ENCODE measurements around the gene ZNHIT2.

ZNHIT2 gene

DNA sequence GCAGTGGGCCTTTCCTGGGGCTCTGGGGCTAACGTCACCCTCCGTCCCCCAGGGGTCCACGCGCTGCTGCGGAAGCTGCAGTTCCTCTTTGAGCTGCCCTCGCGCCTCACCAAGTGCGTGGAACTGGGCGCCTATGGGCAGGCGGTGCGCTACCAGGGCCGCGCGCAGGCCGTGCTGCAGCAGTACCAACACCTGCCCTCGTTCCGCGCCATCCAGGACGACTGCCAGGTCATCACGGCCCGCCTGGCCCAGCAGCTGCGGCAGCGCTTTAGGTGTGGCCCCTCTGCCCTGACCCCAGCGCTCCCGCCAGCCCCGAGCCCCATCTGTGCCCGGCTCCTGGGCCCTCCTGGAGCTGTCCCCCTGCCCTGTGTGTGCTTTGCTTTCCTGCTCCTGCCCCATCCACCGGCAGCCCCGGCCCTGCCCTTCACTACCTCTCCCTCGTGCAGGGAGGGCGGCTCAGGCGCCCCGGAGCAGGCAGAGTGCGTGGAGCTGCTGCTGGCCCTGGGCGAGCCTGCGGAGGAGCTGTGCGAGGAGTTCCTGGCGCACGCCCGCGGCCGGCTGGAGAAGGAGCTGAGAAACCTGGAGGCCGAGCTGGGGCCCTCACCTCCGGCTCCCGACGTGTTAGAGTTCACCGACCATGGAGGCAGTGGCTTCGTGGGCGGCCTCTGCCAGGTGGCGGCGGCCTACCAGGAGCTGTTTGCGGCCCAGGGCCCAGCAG is 9.6 kb downstream of the ZNHIT2 start:
- DNase-seq (ENCODE audit: extremely low read depth in 1 of 2, low read depth in 1 of 2) = no peak

- no peak for DNase-seq (ENCODE audit: extremely low read depth in 1 of 2, low read depth in 1 of 2)
These were observed 10.4 kb downstream of the ZNHIT2 start for GRCh38 chr11:65107078-65107477.

- DNase-seq (ENCODE audit: extremely low read depth in 1 of 2, low read depth in 1 of 2) = no peak
These were observed 12.9 kb downstream of the ZNHIT2 start for GRCh38 chr11:65104628-65105027.

- DNase-seq (ENCODE audit: extremely low read depth in 1 of 2, low read depth in 1 of 2) = no peak
These were observed 14.0 kb downstream of the ZNHIT2 start for GRCh38 chr11:65103476-65103875.

DNA sequence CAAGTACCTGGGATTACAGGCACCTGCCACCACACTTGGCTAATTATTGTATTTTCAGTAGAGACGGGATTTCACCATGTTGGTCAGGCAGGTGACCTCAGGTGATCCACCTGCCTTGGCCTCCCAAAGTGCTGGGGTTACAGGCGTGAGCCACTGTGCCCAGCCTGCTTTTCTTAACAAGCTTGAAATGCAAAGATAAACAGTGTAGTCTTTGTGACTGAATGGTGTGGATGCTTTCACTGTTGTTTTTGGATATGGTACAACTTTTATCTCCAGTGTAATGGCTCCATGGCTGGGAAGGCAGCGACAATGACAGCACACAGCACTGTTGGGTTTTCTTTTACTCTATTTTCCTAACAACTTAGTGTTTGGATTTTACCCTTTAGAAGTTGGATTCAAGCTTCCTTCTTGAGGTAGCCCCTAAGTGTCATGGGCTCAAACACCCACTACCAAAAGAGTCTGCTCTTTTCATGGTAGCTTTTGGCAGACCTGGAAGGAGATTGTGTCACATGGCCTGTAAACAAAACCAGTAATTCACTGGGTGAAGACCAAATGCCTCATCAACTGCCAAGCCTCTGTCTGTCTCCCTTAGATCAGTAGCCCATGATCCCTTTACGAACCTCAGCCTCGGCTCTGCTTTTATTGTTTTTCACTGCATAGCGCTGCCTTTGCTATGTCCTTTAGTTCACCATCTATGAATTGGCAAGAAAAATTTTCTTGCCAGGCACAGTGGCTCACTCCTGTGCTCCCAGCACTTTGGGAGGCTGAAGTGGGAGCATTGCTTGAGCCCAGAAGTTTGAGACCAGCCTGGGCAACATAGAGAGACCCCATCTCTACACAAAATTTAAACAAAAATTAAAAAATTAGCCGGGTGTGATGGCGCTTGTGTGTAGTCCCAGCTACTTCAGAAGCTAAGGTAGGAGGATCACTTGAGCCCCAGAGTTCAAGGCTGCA is 15.1 kb downstream of the ZNHIT2 start:
- DNase-seq (ENCODE audit: extremely low read depth in 1 of 2, low read depth in 1 of 2) = no peak

GRCh38 chr11:65100674-65101350 is 16.7 kb downstream of the ZNHIT2 start:
- DNase-seq (ENCODE audit: extremely low read depth in 1 of 2, low read depth in 1 of 2) = no peak

GRCh38 chr11:65096926-65097325 is 20.6 kb downstream of the ZNHIT2 start:
- DNase-seq (ENCODE audit: extremely low read depth in 1 of 2, low read depth in 1 of 2) = no peak

DNA sequence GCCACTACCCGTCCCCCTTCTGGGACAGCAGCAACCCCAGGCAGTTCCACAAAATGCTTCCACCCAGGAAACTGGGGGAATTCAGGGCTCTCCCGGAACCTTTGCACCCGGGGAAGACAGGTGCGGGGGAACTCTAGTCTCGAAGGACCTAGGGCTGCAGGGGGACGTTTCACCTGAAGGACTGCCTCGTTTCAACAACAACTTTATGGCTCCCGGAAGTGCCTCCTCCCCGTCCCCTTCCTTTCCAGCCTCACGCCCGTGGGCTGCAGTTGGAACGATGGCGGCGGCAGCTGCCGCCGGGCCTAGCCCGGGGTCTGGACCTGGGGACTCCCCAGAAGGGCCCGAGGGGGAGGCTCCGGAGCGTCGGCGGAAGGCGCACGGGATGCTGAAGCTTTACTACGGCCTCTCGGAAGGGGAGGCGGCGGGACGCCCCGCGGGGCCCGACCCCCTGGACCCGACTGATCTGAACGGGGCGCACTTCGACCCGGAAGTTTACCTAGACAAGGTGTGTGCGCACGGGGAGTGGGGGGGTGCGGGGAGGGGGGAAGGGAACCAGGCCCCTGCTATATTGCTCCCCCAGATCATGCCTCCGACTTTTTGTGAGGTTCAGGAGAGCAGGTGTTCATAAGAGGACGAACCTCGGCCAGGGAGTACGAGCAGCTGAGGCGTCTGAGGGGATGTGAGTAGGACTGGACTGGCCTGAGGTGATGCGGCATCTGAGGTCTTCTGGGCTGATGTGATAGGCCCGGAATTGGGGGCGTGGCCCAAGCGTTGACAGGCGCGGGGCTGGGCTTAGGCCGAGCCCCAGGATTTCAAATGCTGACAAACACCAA is 21.3 kb downstream of the ZNHIT2 start, which contains the start of gene VPS51:
Gene VPS51, plus strand, starts transcription at position 241 of the 833 bp plus-strand sequence. Its CDS starts 37 bp downstream, at position 278.
- DNase-seq (ENCODE audit: extremely low read depth in 1 of 2, low read depth in 1 of 2) = peak; percentile 61 to 80

DNA sequence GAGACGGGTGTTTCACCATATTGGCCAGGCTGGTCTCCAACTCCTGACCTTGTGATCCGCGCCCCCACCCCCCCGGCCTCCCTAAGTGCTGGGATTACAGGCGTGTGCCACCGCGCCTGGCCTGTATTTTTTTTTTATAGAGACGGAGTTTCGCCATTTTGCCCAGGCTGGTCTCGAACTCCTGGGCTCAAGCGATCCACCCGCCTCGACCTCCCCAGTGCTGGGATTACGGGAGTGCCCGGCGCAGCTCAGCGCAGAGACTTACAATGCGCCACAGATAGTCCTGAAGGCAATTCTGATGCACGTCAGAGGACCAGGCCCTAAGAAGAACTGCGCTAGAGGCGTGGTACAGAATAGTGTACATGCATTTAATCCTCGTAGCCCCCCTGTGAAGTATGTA is 22.1 kb downstream of the ZNHIT2 start:
- DNase-seq (ENCODE audit: extremely low read depth in 1 of 2, low read depth in 1 of 2) = no peak

- no peak for DNase-seq (ENCODE audit: extremely low read depth in 1 of 2, low read depth in 1 of 2)
These were observed 26.9 kb downstream of the ZNHIT2 start for GRCh38 chr11:65090628-65091027.

DNA sequence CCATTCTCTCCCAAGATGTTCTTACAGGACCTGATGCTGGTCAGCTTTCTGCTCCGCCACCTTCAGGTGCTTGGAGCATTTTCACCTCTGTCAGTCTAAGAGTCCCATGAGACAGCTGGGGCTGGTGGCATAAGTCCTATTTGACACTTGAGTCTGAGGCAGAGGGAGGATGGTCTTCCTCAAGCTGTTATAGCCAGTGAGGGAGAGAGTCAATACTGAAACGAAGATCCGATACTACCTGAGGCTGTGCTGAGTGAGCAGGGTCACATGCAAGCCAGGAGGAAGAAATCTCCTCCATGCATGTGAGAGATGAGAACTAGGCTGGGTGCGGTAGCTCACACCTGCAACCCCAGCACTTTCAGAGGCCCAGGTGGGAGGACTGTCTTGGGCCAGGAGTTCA is 27.9 kb downstream of the ZNHIT2 start:
- no peak for DNase-seq (ENCODE audit: extremely low read depth in 1 of 2, low read depth in 1 of 2)

- no peak for DNase-seq (ENCODE audit: extremely low read depth in 1 of 2, low read depth in 1 of 2)
These were observed 29.7 kb downstream of the ZNHIT2 start for GRCh38 chr11:65087827-65088226.

GRCh38 chr11:65087216-65087615 is 30.3 kb downstream of the ZNHIT2 start:
- DNase-seq (ENCODE audit: extremely low read depth in 1 of 2, low read depth in 1 of 2) = no peak

DNA sequence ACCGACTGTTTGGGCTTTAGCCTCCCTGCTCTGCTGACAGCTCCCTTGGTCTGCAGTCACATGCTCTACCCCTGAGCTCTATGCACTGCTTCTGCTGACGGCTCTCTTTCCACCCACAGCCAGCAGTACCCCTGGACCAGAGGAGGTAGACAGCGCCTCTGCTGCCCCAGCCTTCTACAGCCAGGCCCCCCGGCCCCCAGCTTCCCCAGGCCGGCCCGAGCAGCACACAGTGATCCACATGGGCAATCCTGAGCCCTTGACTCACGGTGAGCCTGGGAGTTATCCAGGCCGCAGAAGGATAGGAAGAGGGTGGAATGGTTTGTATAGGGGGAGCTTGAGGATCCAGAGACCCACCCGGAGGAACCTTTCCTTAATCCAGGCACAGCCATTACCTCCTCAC is 30.7 kb downstream of the ZNHIT2 start:
- no peak for DNase-seq (ENCODE audit: extremely low read depth in 1 of 2, low read depth in 1 of 2)

GRCh38 chr11:65085446-65085845 is 32.1 kb downstream of the ZNHIT2 start:
- DNase-seq (ENCODE audit: extremely low read depth in 1 of 2, low read depth in 1 of 2) = no peak

GRCh38 chr11:65084598-65085375 is 32.7 kb downstream of the ZNHIT2 start:
- no peak for DNase-seq (ENCODE audit: extremely low read depth in 1 of 2, low read depth in 1 of 2)

- peak; percentile 93 for DNase-seq (ENCODE audit: extremely low read depth in 1 of 2, low read depth in 1 of 2)
These were observed 33.5 kb downstream of the ZNHIT2 start, which contains the start of the genes CDCA5 and ZFPL1 for GRCh38 chr11:65083834-65084597. CDCA5 (minus strand) TSS chr11:65084040; CDS start chr11:65083978, 62 bp downstream. ZFPL1 (plus strand) TSS chr11:65084222; CDS start chr11:65084699, 477 bp downstream.

DNA sequence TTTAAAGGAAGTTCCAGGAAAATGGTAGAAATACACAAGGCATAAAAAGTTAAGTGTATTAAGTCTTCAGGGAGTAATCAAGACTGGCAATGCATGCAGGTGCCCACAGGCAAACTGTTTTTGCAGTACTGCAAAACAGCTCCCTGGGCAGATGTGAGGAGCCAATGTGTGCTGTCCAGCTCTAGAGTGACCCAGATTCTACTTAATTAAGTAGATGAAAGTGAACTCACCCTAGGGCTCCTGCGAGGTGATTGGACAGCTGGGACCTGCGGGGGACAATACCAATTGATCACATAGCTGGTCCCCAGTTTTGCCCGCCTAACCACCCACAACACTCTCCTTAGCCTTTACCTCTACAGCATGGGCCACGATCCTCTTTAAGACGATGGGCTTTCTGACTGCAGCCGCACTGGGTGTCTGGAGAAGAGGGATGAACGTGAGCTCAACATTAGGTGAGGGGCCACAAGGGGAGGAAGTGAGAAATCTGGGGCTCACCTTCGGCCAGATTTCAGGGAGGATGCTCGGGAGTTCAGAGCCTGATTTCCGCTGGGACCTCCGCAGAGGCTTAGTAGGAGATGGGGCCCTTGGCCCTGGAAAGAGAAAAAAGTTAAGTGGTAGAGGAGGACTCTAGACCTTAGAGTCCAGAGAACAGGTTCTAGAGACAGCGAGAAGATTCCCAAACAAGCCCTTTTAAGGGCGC is 34.2 kb downstream of the ZNHIT2 start:
- DNase-seq (ENCODE audit: extremely low read depth in 1 of 2, low read depth in 1 of 2) = no peak

All from stimulated activated CD8-positive, alpha-beta memory T cell treated with anti-CD3 and anti-CD28 coated beads, Interleukin-7, amount 100 ng/mL, for 48 hours (primary cell).